Measurements from ENCODE around the gene KCTD20. TPM values are rescaled to one million over a fixed set of nuclear protein-coding genes. Genes with fewer than 3 reads are reported as not detected.
"Not testable (repeated sequence)": the region's sequence is repeated elsewhere in the genome, so short reads cannot be mapped to it uniquely, and the experiment has no call there.

Gene KCTD20
- total and polyA plus RNA-seq, 9 of the 15 experiments (the other 6 are each of a cell fraction or from before 2014, with no cell fraction given): 28.9 to 160 (median 70.6) TPM

GRCh38 chr6:36449173-36449572, 6.4 kb downstream of the KCTD20 start:
- in situ Hi-C loops (cut with MboI); H3K4me3 ChIP-seq; H3K27me3 ChIP-seq (ENCODE audit: control insufficient read depth in 2 of 2, insufficient read depth in 2 of 2, low read length in 2 of 2); H3K9me1 ChIP-seq (ENCODE audit: control insufficient read depth, insufficient read depth, low read length); BruUV-seq (replicated peaks); CTCF ChIA-PET (ENCODE audit: low intra/inter-chr PET ratio); H3K4me2 ChIP-seq (ENCODE audit: insufficient read depth, low read length); H4K20me1 ChIP-seq (replicated peaks; ENCODE audit: control insufficient read depth, insufficient read depth, low read length); H2AFZ ChIP-seq (ENCODE audit: low read depth, low read length); FAIRE-seq; H3K4me1 ChIP-seq (replicated peaks in 1 of 2; ENCODE audit: control insufficient read depth in 2 of 2, insufficient read depth in 2 of 2, low read length in 2 of 2); H3K9ac ChIP-seq (ENCODE audit: insufficient read depth in 1 of 2, low read depth in 2 of 2, low read length in 2 of 2); H3K27ac ChIP-seq (ENCODE audit: extremely low read depth, low read depth, low read length); DNase-seq (ENCODE audit: extremely low read depth in 1 of 4, low spot score in 3 of 4); H3K9me3 ChIP-seq (replicated peaks; ENCODE audit: control insufficient read depth, insufficient read depth, low read depth, low read length); intact Hi-C loops (cut with micrococcal nuclease); TF ChIP-seq FOXM1 (CRISPR knock-in tag; IDR thresholded peaks at IDR 0.05; ENCODE audit: low read depth); CEBPG (tag; conservative IDR thresholded peaks at IDR 0.05 in 1 of 2, IDR thresholded peaks at IDR 0.05 in 1 of 2): not testable (repeated sequence)
- Histone ChIP-seq H3K79me2 (ENCODE audit: control insufficient read depth, insufficient read depth, low read length) (peaks cover 95% of the 10 kb centered on the region), H3K36me3 (ENCODE audit: control insufficient read depth, insufficient read depth, low read length) (peaks cover 65% of the 10 kb centered on the region)
- POLR2A ChIA-PET: interaction anchor here (2.9 to 3.1 kb wide), 2 partner anchors 10 to 13 kb away, joined by 12 to 13 read pairs; no protein-coding TSS in a partner anchor
- ATAC-seq: peak; percentile 30; the same call in 1 of the 3 replicates
- WGBS (ENCODE audit: insufficient coverage, low coverage, missing lambda C conversion rate): 93% methylated on average over 10 of the region's 10 CpGs
- peak; percentile 82 for TF ChIP-seq C11orf30 (IDR thresholded peaks at IDR 0.05; ENCODE audit: low read depth)
- peak; percentile 84 for TF ChIP-seq ASH1L (IDR thresholded peaks at IDR 0.05; ENCODE audit: borderline replicate concordance, low read depth, partially characterized antibody)
- TF ChIP-seq CBX1 (IDR thresholded peaks at IDR 0.05; ENCODE audit: low read depth): 0 out of 2 replicates have a peak, but pooled peaks have one; percentile 18
- TF ChIP-seq MAFK (IDR thresholded peaks at IDR 0.05; ENCODE audit: low read length): peak; percentile 28; the same call in 1 of the 2 replicates
- peak; percentile 95 for TF ChIP-seq CC2D1A (IDR thresholded peaks at IDR 0.05)
- TF ChIP-seq, protein P1, sequence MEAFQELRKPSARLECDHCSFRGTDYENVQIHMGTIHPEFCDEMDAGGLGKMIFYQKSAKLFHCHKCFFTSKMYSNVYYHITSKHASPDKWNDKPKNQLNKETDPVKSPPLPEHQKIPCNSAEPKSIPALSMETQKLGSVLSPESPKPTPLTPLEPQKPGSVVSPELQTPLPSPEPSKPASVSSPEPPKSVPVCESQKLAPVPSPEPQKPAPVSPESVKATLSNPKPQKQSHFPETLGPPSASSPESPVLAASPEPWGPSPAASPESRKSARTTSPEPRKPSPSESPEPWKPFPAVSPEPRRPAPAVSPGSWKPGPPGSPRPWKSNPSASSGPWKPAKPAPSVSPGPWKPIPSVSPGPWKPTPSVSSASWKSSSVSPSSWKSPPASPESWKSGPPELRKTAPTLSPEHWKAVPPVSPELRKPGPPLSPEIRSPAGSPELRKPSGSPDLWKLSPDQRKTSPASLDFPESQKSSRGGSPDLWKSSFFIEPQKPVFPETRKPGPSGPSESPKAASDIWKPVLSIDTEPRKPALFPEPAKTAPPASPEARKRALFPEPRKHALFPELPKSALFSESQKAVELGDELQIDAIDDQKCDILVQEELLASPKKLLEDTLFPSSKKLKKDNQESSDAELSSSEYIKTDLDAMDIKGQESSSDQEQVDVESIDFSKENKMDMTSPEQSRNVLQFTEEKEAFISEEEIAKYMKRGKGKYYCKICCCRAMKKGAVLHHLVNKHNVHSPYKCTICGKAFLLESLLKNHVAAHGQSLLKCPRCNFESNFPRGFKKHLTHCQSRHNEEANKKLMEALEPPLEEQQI (IDR thresholded peaks at IDR 0.05): peak; percentile 94
- peak in 1 of 2 experiments; percentile 53; a peak in 1 of 4 replicates for TF ChIP-seq KDM1A (IDR thresholded peaks at IDR 0.05)
- TF ChIP-seq FOXM1 (IDR thresholded peaks at IDR 0.05; ENCODE audit: low read depth): peak; percentile 50; the same call in 1 of the 2 replicates
- peak; percentile 87 for TF ChIP-seq NFYB (IDR thresholded peaks at IDR 0.05; ENCODE audit: extremely low read depth, insufficient read length)
- 0 out of 4 replicates have a peak, but pooled peaks of 1 of the 2 experiments have one; percentile 29 for TF ChIP-seq ARNT (IDR thresholded peaks at IDR 0.05)
- peak; percentile 95 for TF ChIP-seq ZNF316 (IDR thresholded peaks at IDR 0.05)
- peak; percentile 45 for TF ChIP-seq MBD2 (IDR thresholded peaks at IDR 0.05; ENCODE audit: borderline replicate concordance, low read depth)
- peak; percentile 82 for TF ChIP-seq MAFG (tag; conservative IDR thresholded peaks at IDR 0.05)
- TF ChIP-seq CEBPG (CRISPR knock-in tag; IDR thresholded peaks at IDR 0.05): 0 out of 2 replicates have a peak, but pooled peaks have one; percentile 9
- TF ChIP-seq HDAC2 (IDR thresholded peaks at IDR 0.05): peak; percentile 42; the same call in 1 of the 2 replicates
- TF ChIP-seq RBM25 (IDR thresholded peaks at IDR 0.05; ENCODE audit: low read depth, low read length, severe bottlenecking): peak; percentile 30
- TF ChIP-seq, protein P2, sequence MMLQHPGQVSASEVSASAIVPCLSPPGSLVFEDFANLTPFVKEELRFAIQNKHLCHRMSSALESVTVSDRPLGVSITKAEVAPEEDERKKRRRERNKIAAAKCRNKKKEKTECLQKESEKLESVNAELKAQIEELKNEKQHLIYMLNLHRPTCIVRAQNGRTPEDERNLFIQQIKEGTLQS (IDR thresholded peaks at IDR 0.05): peak; percentile 31; the same call in 1 of the 2 replicates
- TF ChIP-seq, protein P2 (CRISPR knock-in tag; conservative IDR thresholded peaks at IDR 0.05): not testable (repeated sequence)
